ENCODE results near the gene RAB26. TPM values are rescaled to one million over a fixed set of nuclear protein-coding genes. Genes with fewer than 3 reads are reported as not detected.
"Not testable (repeated sequence)": the region's sequence is repeated elsewhere in the genome, so short reads cannot be mapped to it uniquely, and the experiment has no call there.

RAB26 gene
- total RNA-seq, 1 donor from 2014 or later: 0.26 TPM

DNA sequence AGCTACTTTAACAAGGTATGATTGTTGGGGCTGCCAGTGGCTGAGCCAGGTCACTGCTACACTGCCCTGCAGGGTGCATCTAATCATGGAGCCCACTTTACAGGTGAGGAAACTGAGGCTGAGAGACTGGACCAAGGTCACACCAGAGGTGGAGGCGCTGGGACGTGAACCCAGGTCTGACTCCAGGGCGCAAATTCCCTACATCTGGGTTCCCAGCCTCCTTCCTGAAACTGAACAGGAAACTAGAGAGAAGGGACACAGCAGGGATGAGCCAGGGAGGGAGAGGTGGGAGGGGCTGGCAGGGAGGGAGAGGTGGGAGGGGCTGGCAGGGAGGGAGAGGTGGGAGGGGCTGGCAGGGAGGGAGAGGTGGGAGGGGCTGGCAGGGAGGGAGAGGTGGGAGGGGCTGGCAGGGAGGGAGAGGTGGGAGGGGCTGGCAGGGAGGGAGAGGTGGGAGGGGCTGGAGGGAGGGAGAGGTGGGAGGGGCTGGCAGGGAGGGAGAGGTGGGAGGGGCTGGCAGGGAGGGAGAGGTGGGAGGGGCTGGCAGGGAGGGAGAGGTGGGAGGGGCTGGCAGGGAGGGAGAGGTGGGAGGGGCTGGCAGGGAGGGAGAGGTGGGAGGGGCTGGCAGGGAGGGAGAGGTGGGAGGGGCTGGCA, 20.7 kb upstream of the RAB26 start:
- not testable (repeated sequence) for H3K4me3 ChIP-seq (ENCODE audit: low read depth, low read length); H3K36me3 ChIP-seq (ENCODE audit: control insufficient read depth, insufficient read depth, low read length); H3K27me3 ChIP-seq (ENCODE audit: control insufficient read depth, insufficient read depth, low read length); FAIRE-seq
- peak; percentile 29 for DNase-seq (ENCODE audit: low read depth)

DNA sequence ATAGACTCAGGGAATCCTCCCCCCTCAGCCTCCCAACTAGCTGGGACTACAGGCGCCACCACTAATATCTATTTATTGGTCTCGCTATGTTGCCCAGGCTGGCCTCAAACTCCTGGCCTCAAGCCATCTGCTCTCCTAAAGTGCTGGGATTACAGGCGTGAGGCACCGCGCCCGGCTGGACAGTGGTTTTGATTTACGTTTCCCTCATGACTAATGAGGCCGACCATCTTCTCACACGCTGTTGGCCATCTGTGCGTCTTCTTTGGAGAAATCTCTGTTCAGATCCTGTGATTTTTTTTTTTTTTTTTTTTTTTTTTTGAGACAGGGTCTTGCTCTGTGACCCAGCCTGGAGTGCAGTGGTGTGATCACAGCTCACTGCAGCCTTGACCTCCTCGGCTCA, 19.2 kb upstream of the RAB26 start:
- H3K36me3 ChIP-seq (ENCODE audit: control insufficient read depth, insufficient read depth, low read length); H3K27me3 ChIP-seq (ENCODE audit: control insufficient read depth, insufficient read depth, low read length); DNase-seq (ENCODE audit: low read depth); H3K4me3 ChIP-seq (ENCODE audit: low read depth, low read length); FAIRE-seq: not testable (repeated sequence)

DNA sequence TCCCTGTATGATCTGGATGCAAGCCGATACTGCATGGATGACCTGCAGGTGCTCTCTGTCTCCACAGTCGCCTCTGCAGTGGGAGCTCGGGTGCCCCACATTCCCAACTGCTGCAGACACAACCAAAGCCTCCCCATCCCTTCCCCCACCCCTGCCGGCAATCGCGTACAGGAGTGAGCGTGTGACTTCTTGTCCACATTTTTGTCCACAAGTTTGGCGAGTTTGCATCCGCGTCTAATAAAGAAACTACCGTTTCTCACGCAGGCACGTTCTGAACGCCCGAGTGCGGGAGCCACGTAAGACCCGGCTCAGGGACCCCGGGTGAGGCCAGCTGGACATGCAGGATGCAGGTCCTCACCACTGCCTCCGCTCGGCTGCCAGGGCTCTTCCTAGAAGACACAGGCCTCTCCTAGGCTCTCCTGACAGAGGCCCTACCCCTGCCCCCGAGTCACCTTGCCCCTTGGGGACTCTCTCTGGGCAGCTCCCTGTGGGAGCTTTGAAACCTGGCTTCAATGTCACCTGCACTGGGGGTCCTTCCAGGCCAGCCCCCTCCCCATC, 18.5 kb upstream of the RAB26 start:
- H3K4me3 ChIP-seq (ENCODE audit: low read depth, low read length); H3K27me3 ChIP-seq (ENCODE audit: control insufficient read depth, insufficient read depth, low read length); DNase-seq (ENCODE audit: low read depth); H3K36me3 ChIP-seq (ENCODE audit: control insufficient read depth, insufficient read depth, low read length); FAIRE-seq: not testable (repeated sequence)

DNA sequence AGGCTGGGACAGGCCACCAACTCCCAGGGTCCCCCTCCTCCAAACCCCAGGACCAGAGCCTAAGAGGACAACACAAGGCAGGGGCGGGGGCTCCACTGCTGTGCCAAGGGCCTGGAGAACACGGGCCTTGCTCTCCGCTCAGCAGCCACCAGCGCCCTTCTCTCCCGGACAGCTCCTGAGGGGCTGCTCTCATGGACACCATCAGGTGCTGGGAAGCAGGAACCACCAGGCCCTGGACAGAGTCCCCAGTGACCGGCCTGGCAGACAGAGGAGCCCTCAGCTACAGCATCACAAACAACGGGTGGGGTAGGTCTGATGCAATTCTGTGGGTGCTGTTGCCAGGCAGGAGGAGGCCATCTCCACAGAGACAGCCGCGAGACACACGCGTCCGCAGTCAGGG, 14.6 kb upstream of the RAB26 start:
- H3K27me3 ChIP-seq (ENCODE audit: control insufficient read depth, insufficient read depth, low read length); FAIRE-seq; H3K36me3 ChIP-seq (ENCODE audit: control insufficient read depth, insufficient read depth, low read length); DNase-seq (ENCODE audit: low read depth); H3K4me3 ChIP-seq (ENCODE audit: low read depth, low read length): not testable (repeated sequence)

DNA sequence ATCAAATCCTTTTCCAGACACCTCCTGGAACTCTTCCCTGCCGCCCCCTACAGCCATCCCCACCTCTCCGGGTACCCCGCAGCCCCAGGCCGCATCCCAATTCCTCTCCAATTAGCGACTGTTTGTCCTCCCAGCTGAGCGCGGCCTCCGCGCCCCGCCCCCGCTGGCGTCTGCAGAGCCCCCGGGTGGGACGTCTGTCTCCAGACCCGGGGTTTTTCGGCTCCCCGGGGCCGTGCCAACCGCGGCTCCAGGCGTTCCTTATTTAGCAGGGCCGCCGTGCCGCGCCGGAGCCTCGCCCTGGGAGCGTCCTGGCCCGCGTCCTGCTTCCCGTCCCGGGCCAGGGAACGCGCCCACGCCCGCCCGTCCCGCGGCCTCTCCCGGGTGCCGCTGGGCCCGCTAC, 13.4 kb upstream of the RAB26 start:
- not testable (repeated sequence) for FAIRE-seq; H3K27me3 ChIP-seq (ENCODE audit: control insufficient read depth, insufficient read depth, low read length)

DNA sequence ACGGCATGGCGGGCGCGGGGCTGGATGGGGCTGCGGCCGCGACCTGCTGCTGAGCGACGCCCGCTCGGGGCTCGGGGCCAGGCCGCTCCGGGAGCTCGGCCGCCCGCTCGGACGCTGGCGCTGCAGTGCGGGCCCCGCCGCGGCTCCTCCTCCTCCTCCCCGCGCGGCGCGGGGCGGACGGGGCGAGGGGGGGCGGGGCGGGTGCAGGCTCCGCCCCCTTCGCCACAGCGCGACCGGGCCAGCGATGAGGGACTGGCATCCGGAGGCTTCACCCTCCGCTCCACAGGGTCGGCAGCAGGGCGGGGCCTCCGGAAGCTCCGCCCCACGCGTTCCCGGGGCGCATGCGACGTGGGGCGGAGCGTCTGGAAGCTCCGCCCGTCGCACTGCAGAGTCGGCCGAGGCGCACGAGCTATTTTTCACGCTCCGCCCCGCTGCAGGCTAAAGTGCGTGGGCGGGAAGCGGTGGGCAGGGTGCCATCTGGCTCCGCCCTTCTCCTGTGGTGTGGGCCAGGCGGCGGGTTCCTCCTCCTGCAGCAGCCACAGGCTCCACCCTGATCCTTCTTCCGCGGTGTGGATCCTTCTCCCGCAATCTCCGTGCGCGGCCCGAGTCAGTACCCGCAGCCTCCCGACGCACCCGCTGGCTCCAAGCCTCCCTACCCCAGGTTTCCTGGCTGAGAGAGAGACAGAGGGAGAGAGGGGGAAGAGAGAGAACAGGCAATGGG, 12.5 kb upstream of the RAB26 start, which contains the start of gene PKD1:
PKD1 (minus strand) TSS at position 129 of the 721 bp plus-strand sequence. CDS start 209 bp downstream, outside the sequence.
- not testable (repeated sequence) for FAIRE-seq; H3K36me3 ChIP-seq (ENCODE audit: control insufficient read depth, insufficient read depth, low read length); H3K27me3 ChIP-seq (ENCODE audit: control insufficient read depth, insufficient read depth, low read length)
- peak; percentile 83 for DNase-seq (ENCODE audit: low read depth)
- peak within 1 kb of the TSS; percentile 45 for H3K4me3 ChIP-seq (ENCODE audit: low read depth, low read length)

More for the DNA sequence above, 13.4 kb upstream of the RAB26 start:
- not testable (repeated sequence) for H3K36me3 ChIP-seq (ENCODE audit: control insufficient read depth, insufficient read depth, low read length); DNase-seq (ENCODE audit: low read depth)
- H3K4me3 ChIP-seq (ENCODE audit: low read depth, low read length): peak overlapping the region; percentile 45

DNA sequence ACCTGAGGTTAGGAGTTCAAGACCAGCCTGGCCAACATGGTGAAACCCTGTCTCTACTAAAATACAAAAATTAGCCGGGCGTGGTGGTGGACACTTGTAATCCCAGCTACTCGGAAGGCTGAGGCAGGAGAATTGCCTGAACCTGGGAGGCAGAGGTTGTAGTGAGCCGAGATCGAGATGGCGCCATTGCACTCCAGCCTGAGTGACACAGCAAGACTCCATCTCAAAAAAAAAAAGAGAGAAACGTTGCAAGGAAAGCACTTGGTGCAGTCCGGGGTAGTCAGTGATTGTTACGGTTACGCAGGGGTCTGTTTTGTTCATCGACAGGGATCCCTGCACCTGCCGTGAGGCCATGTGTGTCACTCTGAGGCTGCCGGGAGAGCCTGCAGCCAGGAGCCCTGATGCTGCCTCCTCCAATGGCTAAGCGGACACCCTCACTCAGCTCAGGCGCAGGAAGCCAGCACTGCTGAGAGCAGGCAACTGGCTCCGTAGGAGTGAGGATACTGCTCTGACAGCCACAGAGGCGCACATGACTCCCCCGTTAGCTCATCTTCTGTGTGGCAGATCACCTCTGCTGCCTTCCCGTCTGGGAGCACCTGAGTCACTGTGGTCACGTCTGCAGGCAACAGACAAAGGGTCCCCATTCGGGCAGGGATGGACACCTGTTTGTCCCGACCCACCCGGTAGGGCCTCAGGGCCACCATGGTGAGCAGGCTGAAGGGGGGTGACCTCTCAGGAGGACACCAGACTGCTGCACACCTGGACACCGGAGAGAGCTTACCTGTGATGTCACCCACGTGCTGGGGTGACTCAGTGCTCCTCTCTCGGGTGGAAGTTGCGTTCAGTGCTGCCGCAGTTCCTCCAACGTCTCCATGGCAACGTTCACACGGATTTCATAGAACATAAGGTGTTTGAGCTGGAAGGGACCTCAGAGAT, 5.2 kb upstream of the RAB26 start:
- FAIRE-seq: no peak
- peak; percentile 46 for DNase-seq (ENCODE audit: low read depth)
- no peaks in the 10 kb centered on the region for H3K36me3 ChIP-seq (ENCODE audit: control insufficient read depth, insufficient read depth, low read length)
- TF ChIP-seq, protein P1, sequence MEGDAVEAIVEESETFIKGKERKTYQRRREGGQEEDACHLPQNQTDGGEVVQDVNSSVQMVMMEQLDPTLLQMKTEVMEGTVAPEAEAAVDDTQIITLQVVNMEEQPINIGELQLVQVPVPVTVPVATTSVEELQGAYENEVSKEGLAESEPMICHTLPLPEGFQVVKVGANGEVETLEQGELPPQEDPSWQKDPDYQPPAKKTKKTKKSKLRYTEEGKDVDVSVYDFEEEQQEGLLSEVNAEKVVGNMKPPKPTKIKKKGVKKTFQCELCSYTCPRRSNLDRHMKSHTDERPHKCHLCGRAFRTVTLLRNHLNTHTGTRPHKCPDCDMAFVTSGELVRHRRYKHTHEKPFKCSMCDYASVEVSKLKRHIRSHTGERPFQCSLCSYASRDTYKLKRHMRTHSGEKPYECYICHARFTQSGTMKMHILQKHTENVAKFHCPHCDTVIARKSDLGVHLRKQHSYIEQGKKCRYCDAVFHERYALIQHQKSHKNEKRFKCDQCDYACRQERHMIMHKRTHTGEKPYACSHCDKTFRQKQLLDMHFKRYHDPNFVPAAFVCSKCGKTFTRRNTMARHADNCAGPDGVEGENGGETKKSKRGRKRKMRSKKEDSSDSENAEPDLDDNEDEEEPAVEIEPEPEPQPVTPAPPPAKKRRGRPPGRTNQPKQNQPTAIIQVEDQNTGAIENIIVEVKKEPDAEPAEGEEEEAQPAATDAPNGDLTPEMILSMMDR (IDR thresholded peaks at IDR 0.05; ENCODE audit: insufficient read depth, low read length, severe bottlenecking): no peak
- H3K4me3 ChIP-seq (ENCODE audit: low read depth, low read length): no peak overlapping the region
- H3K27me3 ChIP-seq (ENCODE audit: control insufficient read depth, insufficient read depth, low read length): no peaks in the 10 kb centered on the region

DNA sequence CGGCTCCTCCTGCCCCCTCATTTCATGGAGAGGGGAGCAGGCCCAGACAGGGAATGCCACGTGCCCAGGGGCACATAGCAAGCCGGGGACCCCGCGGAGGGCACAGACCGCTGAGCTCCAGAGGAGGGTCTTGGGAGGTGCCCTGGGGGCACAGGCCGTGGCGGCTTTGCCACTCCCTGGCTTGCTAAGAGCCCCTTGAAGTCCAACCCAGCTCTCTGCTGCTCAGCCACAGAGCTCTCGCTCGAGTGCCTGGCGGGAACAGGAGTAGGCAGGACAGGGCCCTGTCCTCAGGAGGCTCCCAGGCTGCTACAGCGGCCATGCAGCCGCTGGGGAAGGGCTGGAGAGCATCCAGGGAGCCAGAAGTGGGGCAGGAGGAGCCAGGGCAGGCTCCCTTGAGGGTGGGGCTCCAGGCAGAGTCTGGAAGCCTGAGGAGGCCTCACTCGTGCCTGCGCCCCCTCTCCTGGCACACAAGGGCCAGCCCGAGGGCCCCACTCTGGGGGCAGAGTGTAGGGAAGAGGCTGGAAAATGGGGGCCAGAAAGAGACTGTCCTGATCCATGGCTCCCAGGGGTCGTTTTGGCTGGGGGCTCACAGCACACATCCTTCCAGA, 4.4 kb upstream of the RAB26 start:
- H3K27me3 ChIP-seq (ENCODE audit: control insufficient read depth, insufficient read depth, low read length): no peaks in the 10 kb centered on the region
- H3K4me3 ChIP-seq (ENCODE audit: low read depth, low read length): no peak overlapping the region
- DNase-seq (ENCODE audit: low read depth) (no peak), FAIRE-seq (no peak)
- H3K36me3 ChIP-seq (ENCODE audit: control insufficient read depth, insufficient read depth, low read length): no peaks in the 10 kb centered on the region
- TF ChIP-seq, protein P1 (IDR thresholded peaks at IDR 0.05; ENCODE audit: insufficient read depth, low read length, severe bottlenecking): no peak
